MCF 10A (cell line): Measurements from ENCODE around the gene C2orf72. TPM values are rescaled to one million over a fixed set of nuclear protein-coding genes. Genes with fewer than 3 reads are reported as not detected.
"Not testable (repeated sequence)": the region's sequence is repeated elsewhere in the genome, so short reads cannot be mapped to it uniquely, and the experiment has no call there.

ENCODE experiments used
- BruUV-seq: library from RNA; stranded (reverse); fragments of 400-500 nt; replicated peaks from 2 replicates; lab custom pipeline; 2021; lab: Mats Ljungman, UMichigan
- CTCF ChIA-PET: fragments of 300-600 bp; sonication (Branson Sonifier 250); formaldehyde crosslinking; extraction: SDS; loops from one replicate; lab custom pipeline; 2021; ENCODE audit warnings: antibody characterized with exemption, inconsistent platforms; lab: Yijun Ruan, JAX
- POLR2A ChIA-PET: fragments of 300-600, 350-650 bp; sonication (Branson Sonifier 250); formaldehyde crosslinking; extraction: SDS; loops from one replicate; lab custom pipeline; 2020; ENCODE audit warnings: antibody characterized with exemption, inconsistent platforms; lab: Yijun Ruan, JAX
- DNase-seq: peaks from one replicate; pipeline ENCODE4 v3.0.0-alpha.2; 2018; ENCODE audit not compliant: unreplicated experiment
- H3K27ac Mint-ChIP-seq: one replicate; pipeline ENCODE4 v1.8.0; 2022; ENCODE audit warnings: mild to moderate bottlenecking, low read depth, mixed read lengths; ENCODE audit not compliant: unreplicated experiment
- H3K27me3 Mint-ChIP-seq: one replicate; pipeline ENCODE4 v1.8.0; 2022; ENCODE audit warnings: mixed read lengths; ENCODE audit not compliant: insufficient read depth, unreplicated experiment
- H3K36me3 Mint-ChIP-seq: one replicate; pipeline ENCODE4 v1.8.0; 2022; ENCODE audit warnings: mild to moderate bottlenecking, moderate library complexity, mixed read lengths; ENCODE audit not compliant: insufficient read depth, unreplicated experiment
- H3K4me1 Mint-ChIP-seq: one replicate; pipeline ENCODE4 v1.8.0; 2022; ENCODE audit warnings: mixed read lengths; ENCODE audit not compliant: insufficient read depth, unreplicated experiment
- H3K4me3 Mint-ChIP-seq: one replicate; pipeline ENCODE4 v1.8.0; 2022; ENCODE audit warnings: mild to moderate bottlenecking, moderate library complexity, mixed read lengths; ENCODE audit not compliant: unreplicated experiment
- H3K9me3 Mint-ChIP-seq: one replicate; pipeline ENCODE4 v1.8.0; 2022; ENCODE audit warnings: mixed read lengths; ENCODE audit not compliant: unreplicated experiment
- intact Hi-C: fragments of 100-400 bp; cut with micrococcal nuclease; formaldehyde crosslinking; loops from 2 replicates; pipeline ENCODE4 v1.14.1; 2022
- total RNA-seq: library from RNA; stranded (reverse); gene quantifications from 2 replicates; pipeline ENCODE4 v1.2.3, GENCODE V29; 2022
- TF ChIP-seq, protein P1 (sequence below): fragments of 200-600 bp; IDR thresholded peaks from one replicate; pipeline ENCODE4 v1.8.0; 2022; ENCODE audit warnings: antibody characterized with exemption, mild to moderate bottlenecking; ENCODE audit not compliant: unreplicated experiment

Gene C2orf72
- total RNA-seq, 1 experiment from 2014 or later = not detected

DNA sequence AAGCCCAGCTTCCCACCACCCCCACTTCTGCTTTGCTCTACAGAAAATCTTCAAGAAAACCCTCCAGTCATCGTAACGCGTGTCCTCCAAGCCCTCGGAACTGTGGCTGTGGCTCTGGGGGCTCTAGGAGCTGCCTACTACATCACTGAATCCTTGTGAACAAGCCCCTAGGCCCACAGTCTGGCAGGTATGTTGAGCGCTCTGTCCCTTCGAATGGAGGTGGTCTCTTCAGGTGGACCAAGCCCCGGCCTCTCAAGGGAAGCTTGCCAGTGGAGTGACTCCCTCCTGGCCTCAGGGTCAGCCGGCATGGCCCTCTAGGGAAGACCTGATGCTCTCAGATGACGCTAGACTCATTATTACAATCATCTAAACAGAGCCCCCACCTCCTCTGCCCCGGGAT, 34.7 kb upstream of the C2orf72 start:
- Mint-ChIP-seq H3K27ac (no peak overlapping the region), H3K9me3 (peaks cover 14% of the 10 kb centered on the region), H3K4me3 (no peak overlapping the region), H3K36me3 (no peaks in the 10 kb centered on the region), H3K4me1 (no peaks in the 10 kb centered on the region), H3K27me3 (peaks cover 59% of the 10 kb centered on the region)
- intact Hi-C loops = no loop called here
- DNase-seq = no peak
- no TSS peak for BruUV-seq
- TF ChIP-seq, protein P1, sequence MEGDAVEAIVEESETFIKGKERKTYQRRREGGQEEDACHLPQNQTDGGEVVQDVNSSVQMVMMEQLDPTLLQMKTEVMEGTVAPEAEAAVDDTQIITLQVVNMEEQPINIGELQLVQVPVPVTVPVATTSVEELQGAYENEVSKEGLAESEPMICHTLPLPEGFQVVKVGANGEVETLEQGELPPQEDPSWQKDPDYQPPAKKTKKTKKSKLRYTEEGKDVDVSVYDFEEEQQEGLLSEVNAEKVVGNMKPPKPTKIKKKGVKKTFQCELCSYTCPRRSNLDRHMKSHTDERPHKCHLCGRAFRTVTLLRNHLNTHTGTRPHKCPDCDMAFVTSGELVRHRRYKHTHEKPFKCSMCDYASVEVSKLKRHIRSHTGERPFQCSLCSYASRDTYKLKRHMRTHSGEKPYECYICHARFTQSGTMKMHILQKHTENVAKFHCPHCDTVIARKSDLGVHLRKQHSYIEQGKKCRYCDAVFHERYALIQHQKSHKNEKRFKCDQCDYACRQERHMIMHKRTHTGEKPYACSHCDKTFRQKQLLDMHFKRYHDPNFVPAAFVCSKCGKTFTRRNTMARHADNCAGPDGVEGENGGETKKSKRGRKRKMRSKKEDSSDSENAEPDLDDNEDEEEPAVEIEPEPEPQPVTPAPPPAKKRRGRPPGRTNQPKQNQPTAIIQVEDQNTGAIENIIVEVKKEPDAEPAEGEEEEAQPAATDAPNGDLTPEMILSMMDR = no peak
- ChIA-PET POLR2A (no interaction called here), CTCF (no interaction called here)

DNA sequence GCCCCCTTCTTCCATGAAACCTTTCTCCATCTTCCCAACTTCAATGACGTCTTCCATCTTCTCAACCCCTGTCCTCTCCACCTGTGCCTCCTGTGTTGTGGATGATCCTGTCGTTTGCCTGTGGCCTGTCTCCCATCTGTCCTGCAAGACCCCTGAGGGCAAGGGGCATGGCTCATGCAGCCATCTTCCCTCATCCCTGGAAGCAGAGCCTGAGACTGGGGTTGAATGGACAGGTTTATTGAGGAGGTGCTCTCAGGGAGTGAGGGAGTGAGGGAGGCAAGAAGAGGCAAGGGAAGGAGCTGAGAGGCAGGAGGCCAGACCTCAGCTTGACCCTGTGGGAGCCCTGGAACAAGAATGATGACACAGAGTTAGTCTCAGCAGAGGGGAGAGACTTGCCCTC, 34.1 kb upstream of the C2orf72 start:
- H3K4me3 Mint-ChIP-seq = no peak overlapping the region
- BruUV-seq = no TSS peak
- H3K36me3 Mint-ChIP-seq = no peaks in the 10 kb centered on the region
- POLR2A ChIA-PET = no interaction called here
- H3K27ac Mint-ChIP-seq = no peak overlapping the region
- no peaks in the 10 kb centered on the region for H3K4me1 Mint-ChIP-seq
- intact Hi-C loops = no loop called here
- TF ChIP-seq, protein P1 = no peak
- DNase-seq = no peak
- CTCF ChIA-PET = interaction anchor here (1.6 kb wide), 1 partner anchor 63 kb away, joined by 3 read pairs; no protein-coding TSS in a partner anchor
- H3K27me3 Mint-ChIP-seq = peaks cover 63% of the 10 kb centered on the region
- H3K9me3 Mint-ChIP-seq = peaks cover 14% of the 10 kb centered on the region

DNA sequence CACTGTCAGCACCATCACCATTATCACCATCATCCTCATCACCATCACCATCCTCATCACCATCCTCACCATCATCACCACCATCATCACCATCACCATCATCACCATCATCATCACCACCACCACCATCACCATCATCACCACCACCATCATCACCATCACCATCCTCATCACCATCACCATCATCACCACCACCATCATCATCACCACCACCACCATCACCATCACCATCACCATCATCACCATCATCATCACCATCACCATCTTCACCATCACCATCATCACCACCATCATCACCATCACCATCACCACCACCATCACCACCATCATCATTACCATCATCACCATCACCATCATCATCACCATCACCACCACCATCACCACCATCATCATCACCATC, 32.4 kb upstream of the C2orf72 start:
- DNase-seq, intact Hi-C loops, CTCF ChIA-PET, H3K4me3 Mint-ChIP-seq, BruUV-seq, POLR2A ChIA-PET, H3K36me3 Mint-ChIP-seq, H3K27ac Mint-ChIP-seq, H3K4me1 Mint-ChIP-seq: not testable (repeated sequence)
- peaks cover 63% of the 10 kb centered on the region for H3K27me3 Mint-ChIP-seq
- peaks cover 14% of the 10 kb centered on the region for H3K9me3 Mint-ChIP-seq

DNA sequence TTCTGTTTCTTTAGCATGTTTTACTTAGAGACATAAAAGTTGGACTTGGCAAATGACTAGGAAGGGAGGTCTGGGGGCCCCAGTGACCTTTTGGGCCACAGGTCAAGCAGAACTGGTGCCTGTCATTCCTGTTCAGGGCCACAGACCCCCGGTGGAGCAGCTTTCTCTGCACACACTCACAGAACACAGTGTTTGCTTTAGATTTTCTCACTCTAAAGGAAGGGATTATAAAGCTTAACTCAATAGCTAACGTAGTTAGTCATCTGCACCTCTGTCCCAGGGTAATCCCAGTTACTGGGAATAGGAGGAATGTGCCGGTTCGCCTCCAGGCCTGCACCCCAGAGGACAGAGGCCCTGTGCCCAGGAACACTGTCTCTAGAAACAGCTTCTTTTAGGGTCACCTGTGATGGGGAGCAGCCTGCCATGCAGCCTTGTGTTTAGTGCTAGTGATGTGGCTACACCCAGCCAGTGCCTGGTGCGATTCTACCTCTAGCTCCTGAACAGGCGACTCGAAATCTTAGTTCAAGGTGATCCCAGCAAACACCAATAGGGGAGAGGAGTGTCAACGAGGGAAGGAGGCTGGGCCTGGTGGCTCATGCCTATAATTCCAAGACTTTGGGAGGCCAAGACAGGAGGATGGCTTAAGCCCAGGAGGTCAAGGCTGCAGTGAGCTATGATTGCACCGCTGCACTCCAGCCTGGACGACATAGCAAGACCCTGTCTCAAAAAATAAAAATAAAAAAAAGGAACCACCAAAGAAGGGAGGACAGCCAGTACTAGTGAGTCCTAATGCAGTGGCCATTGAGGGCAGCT, 29.8 kb upstream of the C2orf72 start:
- TF ChIP-seq, protein P1 = no peak
- no peak overlapping the region for H3K4me3 Mint-ChIP-seq
- no peak for DNase-seq
- intact Hi-C loops = no loop called here
- H3K27ac Mint-ChIP-seq = no peak overlapping the region
- H3K27me3 Mint-ChIP-seq = peaks cover 59% of the 10 kb centered on the region
- no peaks in the 10 kb centered on the region for H3K4me1 Mint-ChIP-seq
- POLR2A ChIA-PET = interaction anchor here (0.8 to 1.8 kb wide), 2 partner anchors 8 to 9 kb away, joined by 4 read pairs; no protein-coding TSS in a partner anchor
- no peaks in the 10 kb centered on the region for H3K36me3 Mint-ChIP-seq
- peaks cover 14% of the 10 kb centered on the region for H3K9me3 Mint-ChIP-seq
- BruUV-seq = no TSS peak
- CTCF ChIA-PET = interaction anchor here (0.8 to 1.1 kb wide), 3 partner anchors 18 to 21 kb away, joined by 3 to 6 read pairs (median 5); no protein-coding TSS in a partner anchor
